GM04503 (cell line): ENCODE results near the gene MYL12B.

Source experiments
- DNase-seq: peaks from one replicate; pipeline ENCODE4 v3.0.0-alpha.2; 2012; ENCODE audit warnings: low read depth

MYL12B gene

GRCh38 chr18:3235846-3236245, 26.1 kb upstream of the MYL12B start:
- DNase-seq: no peak

GRCh38 chr18:3236470-3236869, 25.5 kb upstream of the MYL12B start:
- no peak for DNase-seq

DNA sequence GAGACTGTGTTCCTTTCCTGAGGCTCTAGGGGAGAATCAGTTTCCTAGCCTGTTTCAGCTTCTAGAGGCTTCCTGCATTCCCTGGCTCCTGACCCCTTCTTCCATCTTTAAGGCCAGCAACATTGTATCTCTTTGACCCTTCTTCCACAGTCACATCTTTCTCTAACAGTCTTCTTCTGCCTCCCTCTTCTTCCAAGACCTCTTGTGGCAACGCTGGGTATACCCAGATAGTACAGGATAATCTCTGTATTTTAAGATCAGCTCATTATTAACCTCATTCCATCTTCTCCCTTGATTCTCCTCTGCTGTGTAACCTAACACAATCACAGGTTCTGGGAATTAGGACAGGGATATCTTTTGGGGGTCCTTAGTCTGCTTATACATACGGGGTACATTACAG, 23.2 kb upstream of the MYL12B start:
- no peak for DNase-seq

GRCh38 chr18:3245185-3245564, 16.8 kb upstream of the MYL12B start:
- no peak for DNase-seq

- DNase-seq: no peak
Observed at GRCh38 chr18:3245853-3246634, 15.9 kb upstream of the MYL12B start.

GRCh38 chr18:3246635-3247239, 15.2 kb upstream of the MYL12B start:
- no peak for DNase-seq

DNA sequence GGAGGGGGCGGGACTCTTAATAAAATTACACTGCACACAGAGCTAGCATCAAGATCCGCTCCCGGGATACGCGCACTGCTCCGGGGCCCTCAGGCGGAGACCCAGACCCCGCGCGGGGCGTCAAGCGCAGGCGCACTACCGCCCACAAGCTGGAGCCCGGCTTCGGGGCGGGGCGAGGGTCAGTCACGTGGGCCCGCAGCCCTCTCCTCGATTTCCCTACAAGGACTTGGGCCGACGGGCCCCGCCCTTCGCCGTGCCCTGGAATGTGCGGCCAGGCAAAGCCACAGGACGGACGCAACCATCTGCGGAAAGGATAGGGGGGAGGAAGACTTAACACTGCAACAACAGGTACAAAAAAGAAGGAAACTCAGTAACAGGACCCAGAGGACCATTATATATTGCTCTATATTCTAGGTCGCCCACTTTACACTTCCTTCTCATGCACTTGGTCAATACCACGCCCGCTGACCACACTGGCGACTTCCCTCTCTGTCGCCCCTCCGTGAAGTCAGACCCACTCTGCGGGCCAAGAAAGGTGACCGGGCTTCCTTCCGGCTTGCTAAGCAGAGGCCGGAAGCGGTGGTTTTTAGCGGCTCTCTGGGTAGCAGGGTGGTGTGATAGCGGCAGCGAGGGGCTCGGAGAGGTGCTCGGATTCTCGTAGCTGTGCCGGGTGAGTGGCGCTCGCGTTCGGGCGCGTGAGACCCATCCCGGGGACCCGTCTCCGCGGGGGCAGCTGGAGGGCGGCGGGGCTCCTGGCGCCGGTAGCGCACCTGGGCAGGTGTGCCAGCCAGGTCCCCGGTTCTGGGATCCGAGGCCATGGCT, 14.5 kb upstream of the MYL12B start, which contains the start of gene MYL12A:
TSS of gene MYL12A (plus strand) at position 562 of the 822 bp plus-strand sequence. CDS start 5,447 bp downstream, outside the sequence.
- peak; percentile 82 for DNase-seq

GRCh38 chr18:3248062-3248657, 13.8 kb upstream of the MYL12B start:
- no peak for DNase-seq

GRCh38 chr18:3248658-3249359, 13.1 kb upstream of the MYL12B start:
- DNase-seq: no peak

DNA sequence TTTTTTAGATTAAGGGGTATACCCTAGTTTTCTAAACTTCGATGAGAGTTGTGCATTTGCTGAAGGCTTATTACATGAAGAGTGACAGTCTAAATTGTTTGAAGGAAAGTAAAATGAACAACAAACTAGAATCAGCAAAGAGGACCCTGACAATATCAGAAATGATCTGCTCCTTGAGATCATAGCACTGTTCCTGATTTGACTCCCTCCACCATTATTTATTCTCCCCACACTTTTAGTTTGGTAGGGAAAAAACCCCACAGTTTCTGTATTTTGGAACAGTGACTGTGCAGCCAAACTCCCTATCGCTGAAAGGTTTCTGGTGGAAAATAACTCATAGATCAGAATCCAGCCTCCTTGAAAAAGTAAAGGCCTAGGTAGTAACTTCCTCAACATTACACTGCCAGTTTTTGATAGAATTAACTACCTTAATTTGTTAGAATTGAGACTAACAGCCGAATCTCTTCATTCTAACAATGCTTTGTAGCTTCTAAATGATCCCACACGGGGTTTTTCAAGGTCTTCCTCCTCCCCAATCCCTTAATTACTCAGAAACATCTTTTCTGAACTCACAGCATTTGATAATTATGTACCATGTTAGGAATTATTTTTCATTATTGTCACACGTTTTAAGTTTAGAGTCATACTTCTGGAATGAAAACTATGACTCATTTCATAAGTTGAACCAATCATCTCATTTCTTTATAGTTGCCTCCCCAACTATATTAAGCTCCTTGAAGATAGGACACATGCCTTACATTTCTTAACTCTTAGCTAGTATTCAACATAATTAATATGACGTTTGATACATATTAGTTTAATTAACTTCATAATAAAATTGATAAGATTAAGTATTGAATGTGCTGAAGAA, 11.5 kb upstream of the MYL12B start:
- peak; percentile 81 for DNase-seq

DNA sequence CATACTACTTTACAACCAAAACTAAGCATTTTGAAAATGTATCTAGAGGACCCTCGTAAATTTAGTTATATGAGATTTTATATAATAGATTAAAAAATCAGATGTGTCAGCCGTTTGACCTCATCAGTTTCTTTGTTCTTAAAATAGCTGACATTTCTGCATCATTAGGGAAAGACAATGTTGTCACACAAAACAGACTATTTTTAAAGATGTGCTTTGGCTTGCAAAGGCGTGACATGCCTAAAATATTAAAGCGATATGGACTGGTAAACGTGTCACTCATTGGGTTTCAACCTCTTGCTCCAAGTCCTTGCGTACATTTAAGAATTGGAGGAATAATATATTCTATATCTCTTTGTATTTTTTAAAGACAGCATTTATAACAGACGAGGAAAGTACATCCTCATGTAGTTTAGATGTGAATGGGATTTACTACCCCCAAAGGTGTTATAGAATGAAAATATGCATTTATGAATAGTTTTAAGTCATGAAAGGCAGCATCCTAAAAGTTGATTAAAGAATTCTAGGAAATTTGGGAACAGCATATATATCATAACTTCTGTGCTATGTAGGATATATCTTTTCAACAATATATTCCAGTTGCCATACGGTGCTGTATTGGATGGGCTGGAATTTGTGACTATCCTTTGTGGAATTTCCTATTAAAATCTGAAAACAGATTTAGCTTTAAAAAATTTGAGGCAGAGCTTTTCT, 10.5 kb upstream of the MYL12B start:
- no peak for DNase-seq

DNA sequence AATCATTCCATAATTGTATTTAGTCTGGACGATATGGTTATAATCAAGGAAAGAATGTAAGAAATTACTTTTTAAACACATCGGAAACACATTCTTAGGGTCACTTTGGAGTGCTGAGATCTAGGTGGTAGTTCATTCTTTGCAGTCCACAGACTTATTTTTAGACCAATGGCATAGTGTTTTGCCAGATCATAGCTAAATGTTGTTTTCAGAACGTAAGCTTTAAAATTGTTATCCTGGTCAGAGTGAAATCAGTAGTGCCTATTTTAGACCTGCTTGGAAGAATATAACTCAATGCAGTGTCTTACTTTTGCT, 10.0 kb upstream of the MYL12B start:
- peak; percentile 63 for DNase-seq

DNA sequence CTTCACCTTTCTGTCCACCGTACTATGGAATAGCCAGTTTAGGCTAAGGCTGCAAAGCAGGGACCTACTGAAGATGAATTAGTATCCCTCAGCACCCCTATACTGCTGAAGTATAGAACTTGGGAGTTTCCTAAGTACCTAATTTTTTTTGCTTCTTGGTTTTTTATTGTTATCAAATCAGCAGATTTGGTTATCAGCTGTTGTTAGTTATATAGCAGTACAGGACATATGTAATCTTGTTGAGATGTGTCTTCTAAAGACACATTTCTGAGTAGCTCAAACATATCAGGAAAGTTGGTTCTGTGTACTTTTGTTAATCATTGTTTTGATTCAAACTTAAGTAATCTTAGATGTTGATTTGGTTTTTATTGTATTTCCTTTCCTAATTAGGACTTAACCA, 9.1 kb upstream of the MYL12B start:
- DNase-seq: no peak

- DNase-seq: no peak
Observed at GRCh38 chr18:3254725-3255124, 7.2 kb upstream of the MYL12B start.

DNA sequence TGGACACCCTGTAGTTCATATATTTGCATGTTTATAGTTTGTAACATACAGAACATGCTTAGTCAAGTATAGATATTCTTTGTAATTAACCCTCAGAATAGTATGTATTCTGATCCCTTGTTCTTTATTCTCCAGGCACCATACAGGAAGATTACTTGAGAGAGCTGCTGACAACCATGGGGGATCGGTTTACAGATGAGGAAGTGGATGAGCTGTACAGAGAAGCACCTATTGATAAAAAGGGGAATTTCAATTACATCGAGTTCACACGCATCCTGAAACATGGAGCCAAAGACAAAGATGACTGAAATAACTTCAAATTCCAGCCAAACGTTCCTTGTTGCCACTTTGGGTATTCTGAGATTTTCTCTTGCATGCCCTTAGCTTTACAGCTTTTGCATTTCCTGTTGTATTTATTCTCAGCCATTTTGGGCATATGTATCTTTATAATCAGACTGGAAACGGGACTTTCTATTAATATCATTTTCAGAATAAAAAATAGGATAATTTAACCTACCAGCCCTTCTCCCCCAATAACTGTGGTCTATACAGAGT, 6.2 kb upstream of the MYL12B start:
- no peak for DNase-seq

- no peak for DNase-seq
Observed at GRCh38 chr18:3256693-3257626, 5.0 kb upstream of the MYL12B start.

- DNase-seq: no peak
Observed at GRCh38 chr18:3257627-3258120, 4.3 kb upstream of the MYL12B start.

GRCh38 chr18:3260995-3261372, 949 bp upstream of the MYL12B start:
- DNase-seq: no peak
